ENCODE results near the gene COQ5. TPM values are rescaled to one million over a fixed set of nuclear protein-coding genes. Genes with fewer than 3 reads are reported as not detected.
A peak's percentile ranks its signal among the peaks of the same experiment; 100 is the strongest.

COQ5 gene
- total RNA-seq, 5 donors from 2014 or later (not counting 1 experiment from before 2014, with no cell fraction given) = 11.3 to 23.4 (median 21.5) TPM

DNA sequence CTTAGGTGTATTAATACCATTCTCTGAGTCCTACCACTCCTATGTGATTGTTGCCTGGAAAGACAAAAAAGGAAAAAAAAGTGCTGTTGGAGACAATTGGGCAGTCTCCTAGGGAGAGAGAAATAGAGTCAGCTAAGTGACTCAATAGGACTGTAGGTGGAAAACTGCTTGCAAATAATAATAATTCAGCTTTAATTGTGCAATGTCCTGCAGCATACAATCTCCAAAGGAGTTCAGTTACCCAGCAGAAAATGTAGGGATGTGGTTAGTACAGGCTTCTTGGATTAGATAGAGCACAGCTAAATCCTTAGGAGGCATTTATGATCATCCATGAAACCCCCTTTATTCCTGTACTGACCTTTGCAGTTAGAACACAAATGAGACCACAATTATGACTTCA lies 56.4 kb downstream of the COQ5 start:
- ATAC-seq (replicated peaks in 1 of 4) (no peak), DNase-seq (no peak)
- ChIA-PET CTCF (interaction anchor here in 1 of 2 donors (0.9 kb wide), 1 partner anchor 10 kb away, joined by 4 read pairs; no protein-coding TSS in a partner anchor), POLR2A (interaction anchor here in 1 of 2 donors (0.5 to 0.7 kb wide), 3 partner anchors 56 to 1411 kb away, joined by 3 to 6 read pairs (median 5); partner anchors contain the start of gene COQ5)
- Mint-ChIP-seq H3K27ac (no peak overlapping the region), H3K36me3 (peaks cover 1% of the 10 kb centered on the region), H3K9me3 (no peaks in the 10 kb centered on the region), H3K4me1 (peaks cover 18 to 33% (median 33%) of the 10 kb centered on the region in 3 donors), H3K27me3 (no peaks in the 10 kb centered on the region), H3K4me3 (no peak overlapping the region)
- no peak overlapping the region for H3K4me3 ChIP-seq (ENCODE audit: control insufficient read depth in 1 of 2, extremely low read depth in 1 of 2, low read length in 1 of 2)
- no peaks in the 10 kb centered on the region for H3K27me3 ChIP-seq (replicated peaks in 1 of 2; ENCODE audit: control insufficient read depth in 2 of 2, extremely low read depth in 1 of 2, insufficient read depth in 2 of 2, low read length in 1 of 2)
- no peaks in the 10 kb centered on the region for H3K36me3 ChIP-seq (ENCODE audit: control insufficient read depth in 2 of 2, extremely low read depth in 1 of 2, insufficient read depth in 1 of 2, low read length in 1 of 2)
- peaks cover 10 to 24% of the 10 kb centered on the region in 2 experiments for H3K4me1 ChIP-seq (ENCODE audit: control insufficient read depth in 1 of 2, extremely low read depth in 1 of 2, insufficient read depth in 2 of 2, low read length in 2 of 2)
- no peak overlapping the region for H3K27ac ChIP-seq (ENCODE audit: low read length)
- H3K9me3 ChIP-seq = no peaks in the 10 kb centered on the region

DNA sequence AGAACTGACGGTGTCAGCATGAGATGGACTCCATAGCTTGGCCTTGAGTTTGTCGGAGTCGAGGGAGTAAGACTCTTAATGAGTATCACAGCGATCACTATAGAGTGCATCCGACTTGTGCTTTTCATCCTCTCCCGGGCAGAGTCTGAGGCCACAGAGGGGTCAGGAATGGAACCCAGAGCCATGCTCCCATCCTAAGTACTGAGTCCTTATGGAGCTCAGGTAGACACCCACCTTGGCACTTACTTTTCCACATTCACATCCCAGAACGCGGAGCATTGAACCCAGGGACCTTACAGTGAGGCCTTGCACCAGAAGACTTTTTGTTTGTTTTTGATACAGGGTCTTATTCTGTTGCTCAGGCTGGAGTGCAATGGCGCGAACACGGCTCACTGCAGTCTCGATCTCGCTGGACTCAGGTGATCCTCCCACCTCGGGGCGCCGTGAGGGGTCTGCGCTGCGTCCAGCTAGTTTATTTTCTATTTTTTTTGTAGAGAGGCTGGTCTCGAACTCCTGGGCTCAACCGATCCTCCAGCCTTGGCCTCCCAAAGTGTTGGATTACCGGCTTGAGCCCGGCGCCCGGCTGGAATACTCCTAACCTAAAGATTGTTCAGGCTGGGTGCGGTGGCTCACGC lies 58.7 kb downstream of the COQ5 start:
- Histone ChIP-seq H3K36me3 (ENCODE audit: control insufficient read depth in 2 of 2, extremely low read depth in 1 of 2, insufficient read depth in 1 of 2, low read length in 1 of 2) (peaks cover 0 to 10% of the 10 kb centered on the region in 2 donors), H3K27ac (ENCODE audit: low read length) (peak overlapping the region; percentile 62), H3K27me3 (replicated peaks in 1 of 2; ENCODE audit: control insufficient read depth in 2 of 2, extremely low read depth in 1 of 2, insufficient read depth in 2 of 2, low read length in 1 of 2) (no peaks in the 10 kb centered on the region), H3K4me1 (ENCODE audit: control insufficient read depth in 1 of 2, extremely low read depth in 1 of 2, insufficient read depth in 2 of 2, low read length in 2 of 2) (peaks cover 10 to 38% of the 10 kb centered on the region in 2 experiments), H3K4me3 (ENCODE audit: control insufficient read depth in 1 of 2, extremely low read depth in 1 of 2, low read length in 1 of 2) (peak overlapping the region; percentile 72 to 80), H3K9me3 (no peaks in the 10 kb centered on the region)
- Mint-ChIP-seq H3K9me3 (no peaks in the 10 kb centered on the region), H3K27me3 (no peaks in the 10 kb centered on the region), H3K4me3 (peak overlapping the region; percentile 86 to 88 (median 87)), H3K4me1 (peaks cover 39 to 55% (median 49%) of the 10 kb centered on the region in 3 donors), H3K36me3 (peaks cover 12% of the 10 kb centered on the region), H3K27ac (peak overlapping the region; percentile 87 to 90)
- CTCF ChIA-PET = interaction anchor here (0.5 to 2.5 kb wide), 7 partner anchors 12 to 956 kb away, joined by 3 to 9 read pairs (median 5); partner anchors contain the start of gene DYNLL1 (in 1 of the 2)
- POLR2A ChIA-PET = interaction anchor here in 1 of 2 donors (0.7 kb wide), 1 partner anchor 25 kb away, joined by 3 read pairs; no protein-coding TSS in a partner anchor
- peak; percentile 20 to 28 (median 21) for ATAC-seq (replicated peaks in 1 of 4)
- 67% methylated on average over 8 of the region's 26 CpGs for WGBS (ENCODE audit: insufficient coverage)
- peak in 2 of 35 experiments; percentile 7 to 10 for DNase-seq

GRCh38 chr12:120469450-120470149 lies 59.4 kb downstream of the COQ5 start, which contains the start of gene SRSF9:
Gene SRSF9 (minus strand): TSS chr12:120469748. CDS start chr12:120469609, 139 bp downstream.
- peak; percentile 84 to 94 (median 92) for ATAC-seq (replicated peaks in 1 of 4)
- peaks cover 42 to 52% (median 51%) of the 10 kb centered on the region in 3 donors for H3K4me1 Mint-ChIP-seq
- H3K36me3 Mint-ChIP-seq = peaks cover 16% of the 10 kb centered on the region
- WGBS (ENCODE audit: insufficient coverage) = under 1% methylated on average over 88 of the region's 88 CpGs
- H3K4me3 Mint-ChIP-seq = peak within 1 kb of the TSS; percentile 86 to 88 (median 87)
- H3K4me1 ChIP-seq (ENCODE audit: control insufficient read depth in 1 of 2, extremely low read depth in 1 of 2, insufficient read depth in 2 of 2, low read length in 2 of 2) = peaks cover 10 to 38% of the 10 kb centered on the region in 2 experiments
- H3K27me3 ChIP-seq (replicated peaks in 1 of 2; ENCODE audit: control insufficient read depth in 2 of 2, extremely low read depth in 1 of 2, insufficient read depth in 2 of 2, low read length in 1 of 2) = no peaks in the 10 kb centered on the region
- H3K9me3 Mint-ChIP-seq = no peaks in the 10 kb centered on the region
- peak within 1 kb of the TSS; percentile 62 for H3K27ac ChIP-seq (ENCODE audit: low read length)
- peak; percentile 93 to 100 (median 96) for DNase-seq
- H3K27ac Mint-ChIP-seq = peak within 1 kb of the TSS; percentile 87 to 90
- H3K9me3 ChIP-seq = no peaks in the 10 kb centered on the region
- POLR2A ChIA-PET = interaction anchor here in 1 of 2 donors (0.7 kb wide), 1 partner anchor 26 kb away, joined by 3 read pairs; no protein-coding TSS in a partner anchor
- no peaks in the 10 kb centered on the region for H3K27me3 Mint-ChIP-seq
- peak within 1 kb of the TSS; percentile 72 to 89 for H3K4me3 ChIP-seq (ENCODE audit: control insufficient read depth in 1 of 2, extremely low read depth in 1 of 2, low read length in 1 of 2)
- CTCF ChIA-PET = interaction anchor here (0.5 to 2.5 kb wide), 8 partner anchors 11 to 267 kb away, joined by 3 to 14 read pairs (median 5); partner anchors contain the start of genes COX6A1 (in 1 of the 2) and DYNLL1 (in 1 of the 2)
- H3K36me3 ChIP-seq (ENCODE audit: control insufficient read depth in 2 of 2, extremely low read depth in 1 of 2, insufficient read depth in 1 of 2, low read length in 1 of 2) = peaks cover 0 to 17% of the 10 kb centered on the region in 2 donors

DNA sequence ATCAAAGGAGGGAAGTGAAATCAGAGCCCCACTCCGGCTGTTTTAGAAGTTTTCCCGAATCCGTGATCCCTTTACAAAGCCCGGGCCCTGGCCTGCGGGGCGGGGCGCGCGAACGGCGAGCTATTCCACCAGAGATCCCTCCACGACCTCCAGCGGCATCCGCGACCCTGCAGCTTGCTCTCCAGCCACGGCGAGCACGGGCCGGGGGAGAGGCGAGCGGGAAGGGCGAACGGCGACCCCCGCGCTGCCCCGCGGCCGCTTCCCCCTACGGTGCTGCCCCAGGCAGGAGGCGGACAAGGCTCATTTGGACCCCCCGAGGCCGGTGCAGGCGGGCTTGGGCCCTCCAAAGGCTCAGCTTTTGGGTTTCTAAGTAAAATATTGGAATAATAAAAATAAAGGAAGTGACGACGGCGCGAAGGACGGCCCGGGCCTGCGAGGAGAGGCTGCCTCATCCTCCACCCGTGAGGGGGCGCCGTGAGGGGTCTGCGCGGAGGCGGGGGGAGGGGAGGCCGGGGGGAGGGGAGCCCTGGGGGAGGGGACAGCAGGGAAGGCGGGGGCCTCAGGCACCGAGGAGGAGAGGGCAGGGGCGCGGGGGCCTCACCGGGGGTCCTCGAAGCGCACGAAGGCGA lies 60.0 kb downstream of the COQ5 start:
- POLR2A ChIA-PET = interaction anchor here (0.6 to 1.2 kb wide), 4 partner anchors 10 to 864 kb away, joined by 3 to 5 read pairs (median 4); partner anchors contain the start of gene POP5 (in 1 of the 2)
- H3K27me3 Mint-ChIP-seq = no peaks in the 10 kb centered on the region
- Histone ChIP-seq H3K9me3 (no peaks in the 10 kb centered on the region), H3K36me3 (ENCODE audit: control insufficient read depth in 2 of 2, extremely low read depth in 1 of 2, insufficient read depth in 1 of 2, low read length in 1 of 2) (peaks cover 0 to 24% of the 10 kb centered on the region in 2 donors), H3K4me3 (ENCODE audit: control insufficient read depth in 1 of 2, extremely low read depth in 1 of 2, low read length in 1 of 2) (peak overlapping the region; percentile 72 to 89), H3K4me1 (ENCODE audit: control insufficient read depth in 1 of 2, extremely low read depth in 1 of 2, insufficient read depth in 2 of 2, low read length in 2 of 2) (peaks cover 10 to 38% of the 10 kb centered on the region in 2 experiments), H3K27ac (ENCODE audit: low read length) (peak overlapping the region; percentile 40), H3K27me3 (replicated peaks in 1 of 2; ENCODE audit: control insufficient read depth in 2 of 2, extremely low read depth in 1 of 2, insufficient read depth in 2 of 2, low read length in 1 of 2) (no peaks in the 10 kb centered on the region)
- H3K4me1 Mint-ChIP-seq = peaks cover 45 to 52% (median 50%) of the 10 kb centered on the region in 3 donors
- H3K9me3 Mint-ChIP-seq = no peaks in the 10 kb centered on the region
- under 1% methylated on average over 40 of the region's 57 CpGs for WGBS (ENCODE audit: insufficient coverage)
- peak overlapping the region; percentile 86 to 88 (median 87) for H3K4me3 Mint-ChIP-seq
- DNase-seq = peak in 8 of 35 experiments; percentile 3 to 60 (median 43)
- peaks cover 23% of the 10 kb centered on the region for H3K36me3 Mint-ChIP-seq
- CTCF ChIA-PET = interaction anchor here in 1 of 2 donors (1.0 to 2.5 kb wide), 6 partner anchors 10 to 32 kb away, joined by 3 to 14 read pairs (median 5); partner anchors contain the start of genes COX6A1 and DYNLL1
- H3K27ac Mint-ChIP-seq = peak overlapping the region; percentile 84 to 90
- peak; percentile 52 to 59 (median 56) for ATAC-seq (replicated peaks in 1 of 4)

GRCh38 chr12:120468325-120468820 lies 60.6 kb downstream of the COQ5 start:
- no peaks in the 10 kb centered on the region for H3K9me3 Mint-ChIP-seq
- H3K4me1 Mint-ChIP-seq = peaks cover 45 to 50% (median 49%) of the 10 kb centered on the region in 3 donors
- Histone ChIP-seq H3K27me3 (replicated peaks in 1 of 2; ENCODE audit: control insufficient read depth in 2 of 2, extremely low read depth in 1 of 2, insufficient read depth in 2 of 2, low read length in 1 of 2) (no peaks in the 10 kb centered on the region), H3K4me3 (ENCODE audit: control insufficient read depth in 1 of 2, extremely low read depth in 1 of 2, low read length in 1 of 2) (peak overlapping the region; percentile 72 to 89), H3K36me3 (ENCODE audit: control insufficient read depth in 2 of 2, extremely low read depth in 1 of 2, insufficient read depth in 1 of 2, low read length in 1 of 2) (peaks cover 0 to 29% of the 10 kb centered on the region in 2 donors), H3K4me1 (ENCODE audit: control insufficient read depth in 1 of 2, extremely low read depth in 1 of 2, insufficient read depth in 2 of 2, low read length in 2 of 2) (peaks cover 10 to 38% of the 10 kb centered on the region in 2 experiments), H3K27ac (ENCODE audit: low read length) (peak overlapping the region; percentile 40), H3K9me3 (no peaks in the 10 kb centered on the region)
- peak overlapping the region; percentile 86 to 88 (median 87) for H3K4me3 Mint-ChIP-seq
- H3K36me3 Mint-ChIP-seq = peaks cover 28% of the 10 kb centered on the region
- peak overlapping the region; percentile 84 for H3K27ac Mint-ChIP-seq
- 0% methylated on average over 9 of the region's 23 CpGs for WGBS (ENCODE audit: insufficient coverage)
- ChIA-PET CTCF (interaction anchor here in 1 of 2 donors (1.3 to 2.5 kb wide), 5 partner anchors 10 to 30 kb away, joined by 4 to 14 read pairs (median 5); partner anchors contain the start of genes COX6A1 and DYNLL1), POLR2A (interaction anchor here (0.6 to 1.2 kb wide), 4 partner anchors 9 to 864 kb away, joined by 3 to 5 read pairs (median 4); partner anchors contain the start of gene POP5 (in 1 of the 2))
- no peak for ATAC-seq (replicated peaks in 1 of 4)
- no peaks in the 10 kb centered on the region for H3K27me3 Mint-ChIP-seq
- peak in 2 of 35 experiments; percentile 11 to 34 for DNase-seq
